ENCODE measurements around the gene ACY1. TPM values are rescaled to one million over a fixed set of nuclear protein-coding genes. Genes with fewer than 3 reads are reported as not detected.

ACY1 gene
- total and polyA plus RNA-seq, 10 of the 15 experiments (the other 5 are each of a cell fraction or from before 2014, with no cell fraction given): 18.5 to 42.2 (median 27.8) TPM

Small RNAs within 50 kb of the gene (small RNA-seq; reads per million reads assigned to genes)
- gene AC115284.1: not detected

Other genes with a start within 250 kb of the ACY1 start
Only the 7 nearest of the 15 such genes appear.
- 43.1 and 53.2 TPM in 2 replicates for gene RRP9, start 41.6 kb upstream of the ACY1 start, total RNA-seq (2014; rRNA removed)
- 29.8 and 34.1 TPM in 2 replicates for gene RRP9, start 41.6 kb upstream of the ACY1 start, total RNA-seq (2014; rRNA removed; fragmentation: Illumina TruSeq; extraction: Trizol)
- gene RRP9, start 41.6 kb upstream of the ACY1 start, total RNA-seq (2021): 55.2 and 56.0 TPM in 2 replicates
- 8.5 and 19.5 TPM in 2 replicates for gene RRP9, start 41.6 kb upstream of the ACY1 start, polyA plus RNA-seq (2011; rRNA removed)
- 6.6 and 30.6 TPM in 2 replicates for gene RRP9, start 41.6 kb upstream of the ACY1 start, polyA plus RNA-seq (2014; fragmentation: Illumina TruSeq; extraction: Trizol)
- gene RRP9, start 41.6 kb upstream of the ACY1 start, polyA plus RNA-seq (2014; fragmentation: Nextera tagmentation; extraction: Ambion mirVana): 10 to 100 TPM in 1 of 2 experiments, 1 to 10 TPM in 1; 4.7 to 10.6 TPM
- gene RRP9, start 41.6 kb upstream of the ACY1 start, polyA plus RNA-seq (2014; rRNA removed): 49.3 and 54.3 TPM in 2 replicates
- gene RRP9, start 41.6 kb upstream of the ACY1 start, polyA plus RNA-seq (2016; fragmentation: Nextera tagmentation; extraction: Ambion mirVana): 10 to 100 TPM; 83.1 to 91.5 TPM
- 23.7 and 25.1 TPM in 2 replicates for gene PARP3, start 41.2 kb upstream of the ACY1 start, total RNA-seq (2014; rRNA removed)
- gene PARP3, start 41.2 kb upstream of the ACY1 start, total RNA-seq (2014; rRNA removed; fragmentation: Illumina TruSeq; extraction: Trizol): 13.6 and 16.0 TPM in 2 replicates
- gene PARP3, start 41.2 kb upstream of the ACY1 start, total RNA-seq (2021): 19.9 and 28.0 TPM in 2 replicates
- gene PARP3, start 41.2 kb upstream of the ACY1 start, polyA plus RNA-seq (2011; rRNA removed): 12.9 and 20.5 TPM in 2 replicates
- gene PARP3, start 41.2 kb upstream of the ACY1 start, polyA plus RNA-seq (2014; fragmentation: Illumina TruSeq; extraction: Trizol): 7.8 and 20.0 TPM in 2 replicates
- gene PARP3, start 41.2 kb upstream of the ACY1 start, polyA plus RNA-seq (2014; fragmentation: Nextera tagmentation; extraction: Ambion mirVana): 1 to 10 TPM; 2.1 to 2.2 TPM
- gene PARP3, start 41.2 kb upstream of the ACY1 start, polyA plus RNA-seq (2014; rRNA removed): 31.2 and 35.5 TPM in 2 replicates
- gene PARP3, start 41.2 kb upstream of the ACY1 start, polyA plus RNA-seq (2016; fragmentation: Nextera tagmentation; extraction: Ambion mirVana): 10 to 100 TPM; 17.8 to 19.0 TPM
- not detected in 2 replicates for gene GPR62, start 28.2 kb upstream of the ACY1 start, total RNA-seq (2014; rRNA removed)
- not detected in 2 replicates for gene GPR62, start 28.2 kb upstream of the ACY1 start, total RNA-seq (2014; rRNA removed; fragmentation: Illumina TruSeq; extraction: Trizol)
- gene GPR62, start 28.2 kb upstream of the ACY1 start, total RNA-seq (2021): not detected in 2 replicates
- not detected in 2 replicates for gene GPR62, start 28.2 kb upstream of the ACY1 start, polyA plus RNA-seq (2011; rRNA removed)
- not detected in 2 replicates for gene GPR62, start 28.2 kb upstream of the ACY1 start, polyA plus RNA-seq (2014; fragmentation: Illumina TruSeq; extraction: Trizol)
- gene GPR62, start 28.2 kb upstream of the ACY1 start, polyA plus RNA-seq (2014; fragmentation: Nextera tagmentation; extraction: Ambion mirVana): not detected
- not detected in 2 replicates for gene GPR62, start 28.2 kb upstream of the ACY1 start, polyA plus RNA-seq (2014; rRNA removed)
- gene GPR62, start 28.2 kb upstream of the ACY1 start, polyA plus RNA-seq (2016; fragmentation: Nextera tagmentation; extraction: Ambion mirVana): not detected
- 10.7 and 11.5 TPM in 2 replicates for gene PCBP4, start 16.1 kb upstream of the ACY1 start, total RNA-seq (2014; rRNA removed)
- gene PCBP4, start 16.1 kb upstream of the ACY1 start, total RNA-seq (2014; rRNA removed; fragmentation: Illumina TruSeq; extraction: Trizol): 4.2 and 4.7 TPM in 2 replicates
- gene PCBP4, start 16.1 kb upstream of the ACY1 start, total RNA-seq (2021): 13.3 and 14.5 TPM in 2 replicates
- gene PCBP4, start 16.1 kb upstream of the ACY1 start, polyA plus RNA-seq (2011; rRNA removed): 2.7 and 4.2 TPM in 2 replicates
- gene PCBP4, start 16.1 kb upstream of the ACY1 start, polyA plus RNA-seq (2014; fragmentation: Illumina TruSeq; extraction: Trizol): 1.9 and 4.7 TPM in 2 replicates
- under 1 TPM; 0.05 to 0.24 TPM for gene PCBP4, start 16.1 kb upstream of the ACY1 start, polyA plus RNA-seq (2014; fragmentation: Nextera tagmentation; extraction: Ambion mirVana)
- 13.4 and 15.3 TPM in 2 replicates for gene PCBP4, start 16.1 kb upstream of the ACY1 start, polyA plus RNA-seq (2014; rRNA removed)
- 1 to 10 TPM; 3.6 to 4.0 TPM for gene PCBP4, start 16.1 kb upstream of the ACY1 start, polyA plus RNA-seq (2016; fragmentation: Nextera tagmentation; extraction: Ambion mirVana)
- 59.9 and 62.4 TPM in 2 replicates for gene ABHD14B, start 9.5 kb upstream of the ACY1 start, total RNA-seq (2014; rRNA removed)
- 28.9 and 30.5 TPM in 2 replicates for gene ABHD14B, start 9.5 kb upstream of the ACY1 start, total RNA-seq (2014; rRNA removed; fragmentation: Illumina TruSeq; extraction: Trizol)
- gene ABHD14B, start 9.5 kb upstream of the ACY1 start, total RNA-seq (2021): 58.3 and 58.8 TPM in 2 replicates
- 45.4 and 76.5 TPM in 2 replicates for gene ABHD14B, start 9.5 kb upstream of the ACY1 start, polyA plus RNA-seq (2011; rRNA removed)
- 35.9 and 51.1 TPM in 2 replicates for gene ABHD14B, start 9.5 kb upstream of the ACY1 start, polyA plus RNA-seq (2014; fragmentation: Illumina TruSeq; extraction: Trizol)
- gene ABHD14B, start 9.5 kb upstream of the ACY1 start, polyA plus RNA-seq (2014; fragmentation: Nextera tagmentation; extraction: Ambion mirVana): 10 to 100 TPM in 1 of 2 experiments, 1 to 10 TPM in 1; 7.8 to 14.2 TPM
- 73.0 and 80.4 TPM in 2 replicates for gene ABHD14B, start 9.5 kb upstream of the ACY1 start, polyA plus RNA-seq (2014; rRNA removed)
- 10 to 100 TPM; 47.2 to 50.9 TPM for gene ABHD14B, start 9.5 kb upstream of the ACY1 start, polyA plus RNA-seq (2016; fragmentation: Nextera tagmentation; extraction: Ambion mirVana)
- 12.2 and 13.1 TPM in 2 replicates for gene ABHD14A, start 8.5 kb upstream of the ACY1 start, total RNA-seq (2014; rRNA removed)
- gene ABHD14A, start 8.5 kb upstream of the ACY1 start, total RNA-seq (2014; rRNA removed; fragmentation: Illumina TruSeq; extraction: Trizol): 5.0 and 5.9 TPM in 2 replicates
- 9.3 and 12.2 TPM in 2 replicates for gene ABHD14A, start 8.5 kb upstream of the ACY1 start, total RNA-seq (2021)
- gene ABHD14A, start 8.5 kb upstream of the ACY1 start, polyA plus RNA-seq (2011; rRNA removed): 4.9 and 6.5 TPM in 2 replicates
- 2.4 and 5.6 TPM in 2 replicates for gene ABHD14A, start 8.5 kb upstream of the ACY1 start, polyA plus RNA-seq (2014; fragmentation: Illumina TruSeq; extraction: Trizol)
- 1 to 10 TPM; 1.2 to 2.2 TPM for gene ABHD14A, start 8.5 kb upstream of the ACY1 start, polyA plus RNA-seq (2014; fragmentation: Nextera tagmentation; extraction: Ambion mirVana)
- 12.6 and 12.9 TPM in 2 replicates for gene ABHD14A, start 8.5 kb upstream of the ACY1 start, polyA plus RNA-seq (2014; rRNA removed)
- gene ABHD14A, start 8.5 kb upstream of the ACY1 start, polyA plus RNA-seq (2016; fragmentation: Nextera tagmentation; extraction: Ambion mirVana): 10 to 100 TPM; 22.4 to 27.0 TPM
- gene RPL29, start 12.4 kb downstream of the ACY1 start, total RNA-seq (2014; rRNA removed): 1,707 and 1,708 TPM in 2 replicates
- gene RPL29, start 12.4 kb downstream of the ACY1 start, total RNA-seq (2014; rRNA removed; fragmentation: Illumina TruSeq; extraction: Trizol): 2,030 and 2,061 TPM in 2 replicates
- 1,814 and 1,873 TPM in 2 replicates for gene RPL29, start 12.4 kb downstream of the ACY1 start, total RNA-seq (2021)
- 1,274 and 1,606 TPM in 2 replicates for gene RPL29, start 12.4 kb downstream of the ACY1 start, polyA plus RNA-seq (2011; rRNA removed)
- gene RPL29, start 12.4 kb downstream of the ACY1 start, polyA plus RNA-seq (2014; fragmentation: Illumina TruSeq; extraction: Trizol): 1,724 and 2,477 TPM in 2 replicates
- 1,000 to 10,000 TPM; 1,053 to 1,085 TPM for gene RPL29, start 12.4 kb downstream of the ACY1 start, polyA plus RNA-seq (2014; fragmentation: Nextera tagmentation; extraction: Ambion mirVana)
- gene RPL29, start 12.4 kb downstream of the ACY1 start, polyA plus RNA-seq (2014; rRNA removed): 2,075 and 2,190 TPM in 2 replicates
- gene RPL29, start 12.4 kb downstream of the ACY1 start, polyA plus RNA-seq (2016; fragmentation: Nextera tagmentation; extraction: Ambion mirVana): 1,000 to 10,000 TPM; 1,397 to 1,403 TPM

Measured in GM12878 (cell line).